ENCODE measurements around the gene FXYD5. TPM values are rescaled to one million over a fixed set of nuclear protein-coding genes. Genes with fewer than 3 reads are reported as not detected.
"Not testable (repeated sequence)": the region's sequence is repeated elsewhere in the genome, so short reads cannot be mapped to it uniquely, and the experiment has no call there.

Gene FXYD5
- polyA plus RNA-seq, 5 donors, result 22.2 to 35.0 (median 30.1) TPM

DNA sequence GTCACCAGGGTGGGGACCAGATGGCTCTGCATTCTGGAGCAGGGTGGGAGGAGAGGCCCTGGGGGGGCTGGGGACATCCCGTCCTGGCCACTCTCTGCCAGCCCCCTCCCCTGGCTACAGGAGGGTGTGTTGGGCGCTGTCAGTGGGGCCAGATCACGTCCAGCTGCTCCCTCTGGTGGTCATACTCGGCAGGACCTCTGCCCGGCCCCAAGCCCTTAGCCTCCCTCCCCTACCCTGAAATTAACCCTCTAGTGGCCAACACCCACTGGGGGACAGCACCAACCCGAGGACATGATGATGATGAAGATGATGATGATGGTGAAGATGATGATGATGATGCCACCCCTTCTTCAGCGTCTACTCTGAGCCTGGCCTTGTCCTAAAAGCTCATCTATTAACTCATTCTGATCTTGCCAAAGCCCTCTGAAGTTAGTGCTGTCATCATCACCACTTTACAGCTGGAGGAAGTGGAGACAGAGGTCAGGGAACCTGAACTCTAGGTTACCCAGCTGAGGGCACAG is 19.1 kb upstream of the FXYD5 start:
- DNase-seq, result peak; percentile 80 to 84

GRCh38 chr19:35136231-35136630 is 18.3 kb upstream of the FXYD5 start:
- no peak for DNase-seq

DNA sequence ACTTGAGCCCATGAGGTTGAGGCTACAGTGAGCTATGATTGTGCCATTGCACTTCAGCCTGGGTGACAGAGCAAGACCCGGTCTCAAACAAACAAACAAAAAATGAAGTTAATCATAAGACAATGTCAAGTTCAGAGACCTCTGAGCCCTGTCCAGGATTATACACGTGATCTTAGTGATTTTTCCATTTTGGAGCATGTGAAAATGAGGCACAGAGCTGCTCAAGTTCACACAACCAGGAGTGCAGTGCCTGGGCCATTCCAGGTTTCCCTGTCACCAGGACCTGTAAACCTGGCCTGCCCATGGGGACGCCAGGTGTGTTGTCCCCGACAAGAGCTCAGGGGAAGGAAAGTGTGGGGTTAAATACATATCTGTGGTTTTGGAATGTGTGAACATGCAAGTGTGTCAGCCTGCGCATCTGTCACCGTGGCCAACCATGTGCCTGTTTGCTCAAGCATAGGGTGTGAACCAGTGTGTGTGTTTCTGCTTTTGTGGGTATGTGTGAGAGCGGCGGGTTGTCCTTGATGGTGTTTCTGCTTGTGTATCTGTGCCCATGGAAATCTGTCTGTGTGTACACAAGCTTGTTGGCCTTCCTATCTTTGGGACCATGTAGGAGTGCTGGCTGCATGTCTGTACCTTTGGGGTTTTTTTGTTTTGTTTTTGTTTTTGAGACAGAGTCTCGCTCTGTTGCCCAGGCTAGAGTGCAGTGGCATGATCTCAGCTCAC is 17.4 kb upstream of the FXYD5 start:
- no peak for DNase-seq

- DNase-seq, result peak; percentile 77 to 81
Observed at GRCh38 chr19:35138305-35138892, 16.1 kb upstream of the FXYD5 start, which contains the start of gene FXYD1. Gene FXYD1, plus strand, starts transcription at chr19:35138824. Its CDS starts 1,256 bp downstream, at chr19:35140080.

DNA sequence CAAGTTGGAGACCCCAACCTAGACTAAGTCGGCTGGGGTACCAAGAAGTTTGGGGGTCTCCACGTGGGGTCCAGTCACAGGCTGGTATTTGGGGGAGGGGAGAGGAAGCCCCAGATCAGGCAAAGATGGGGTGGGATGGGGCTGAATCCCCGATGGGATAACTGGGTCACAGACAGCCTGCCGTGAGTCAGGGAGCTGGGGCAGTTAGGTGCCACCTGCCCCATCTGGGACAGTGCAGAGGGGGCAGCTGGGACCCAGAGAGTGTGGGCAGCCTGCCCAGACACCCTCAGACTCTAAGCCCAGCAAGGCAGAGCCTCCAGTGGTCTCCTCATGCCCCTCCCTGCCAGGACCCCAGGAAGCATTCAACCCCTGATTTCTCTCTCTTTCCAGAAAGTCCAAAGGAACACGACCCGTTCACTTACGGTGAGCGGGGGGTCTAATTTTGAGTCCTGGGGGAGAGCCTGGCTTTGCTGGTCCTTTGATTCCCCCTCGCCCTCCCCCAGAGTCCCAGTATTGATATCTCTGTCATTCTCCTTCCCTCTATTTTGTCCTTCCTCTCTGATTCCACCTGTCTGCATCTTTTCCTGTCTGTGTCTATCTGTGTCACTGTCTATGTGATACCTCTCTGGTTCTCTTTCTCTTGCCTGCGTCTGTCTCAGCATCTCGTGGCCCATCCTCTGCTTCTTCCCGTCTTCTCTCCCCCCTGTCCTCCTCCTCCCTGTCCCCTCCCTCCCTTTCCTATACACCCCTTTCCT is 14.2 kb upstream of the FXYD5 start:
- DNase-seq, result no peak

- DNase-seq, result no peak
Observed at GRCh38 chr19:35140962-35141836, 13.3 kb upstream of the FXYD5 start.

- no peak for DNase-seq
Observed at GRCh38 chr19:35141837-35142605, 12.5 kb upstream of the FXYD5 start.

- DNase-seq, result no peak
Observed at GRCh38 chr19:35142606-35143230, 11.8 kb upstream of the FXYD5 start.

DNA sequence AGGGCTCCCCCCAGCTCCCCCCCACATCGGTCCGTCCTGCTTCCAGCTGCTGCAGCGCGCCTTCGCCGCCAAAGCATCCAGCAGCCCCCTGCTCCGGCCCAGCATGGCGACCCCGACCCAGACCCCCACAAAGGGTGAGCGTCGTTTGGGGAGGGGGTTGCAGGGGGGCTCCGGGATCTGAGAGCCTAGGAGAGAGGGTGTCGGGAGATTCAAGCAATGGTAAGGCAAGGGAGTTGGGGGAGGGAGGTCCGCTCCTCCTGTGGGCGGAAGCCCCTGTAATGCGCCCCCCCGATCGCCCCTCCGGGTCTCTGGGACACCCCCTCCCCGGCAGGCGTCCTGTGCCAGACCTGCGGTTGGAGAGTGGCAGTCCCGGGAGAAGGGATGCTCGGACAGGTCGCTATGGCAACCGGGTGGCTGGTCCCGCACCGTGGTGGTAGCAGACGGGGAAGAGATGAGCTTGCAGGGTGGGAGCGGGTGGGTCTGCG is 11.3 kb upstream of the FXYD5 start, which contains the start of gene FXYD7:
Gene FXYD7, plus strand, starts transcription at position 25 of the 485 bp plus-strand sequence. Its CDS starts 79 bp downstream, at position 104.
- DNase-seq, result no peak

DNA sequence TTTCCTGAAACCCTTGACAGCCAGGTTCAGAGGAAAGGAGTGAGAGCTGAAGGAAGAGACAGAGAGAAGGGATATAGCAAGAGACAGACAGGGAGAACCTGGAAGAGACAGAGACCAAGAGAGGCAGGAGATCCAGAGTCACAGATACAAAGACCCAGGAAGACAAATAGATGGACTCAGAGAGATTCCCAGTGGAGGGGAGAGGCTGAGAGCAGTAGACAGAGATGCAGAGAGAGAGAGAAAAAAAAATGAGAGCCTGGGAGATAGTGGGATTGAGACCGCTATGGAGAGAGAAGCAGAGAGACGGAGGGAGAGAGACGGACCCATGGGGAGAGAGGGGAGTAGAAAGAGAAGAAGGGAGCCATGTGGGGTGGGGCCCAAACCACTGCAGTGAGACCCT is 10.7 kb upstream of the FXYD5 start:
- no peak for DNase-seq

- no peak for DNase-seq
Observed at GRCh38 chr19:35144259-35144599, 10.3 kb upstream of the FXYD5 start.

GRCh38 chr19:35144600-35145436 is 9.7 kb upstream of the FXYD5 start:
- no peak for DNase-seq

DNA sequence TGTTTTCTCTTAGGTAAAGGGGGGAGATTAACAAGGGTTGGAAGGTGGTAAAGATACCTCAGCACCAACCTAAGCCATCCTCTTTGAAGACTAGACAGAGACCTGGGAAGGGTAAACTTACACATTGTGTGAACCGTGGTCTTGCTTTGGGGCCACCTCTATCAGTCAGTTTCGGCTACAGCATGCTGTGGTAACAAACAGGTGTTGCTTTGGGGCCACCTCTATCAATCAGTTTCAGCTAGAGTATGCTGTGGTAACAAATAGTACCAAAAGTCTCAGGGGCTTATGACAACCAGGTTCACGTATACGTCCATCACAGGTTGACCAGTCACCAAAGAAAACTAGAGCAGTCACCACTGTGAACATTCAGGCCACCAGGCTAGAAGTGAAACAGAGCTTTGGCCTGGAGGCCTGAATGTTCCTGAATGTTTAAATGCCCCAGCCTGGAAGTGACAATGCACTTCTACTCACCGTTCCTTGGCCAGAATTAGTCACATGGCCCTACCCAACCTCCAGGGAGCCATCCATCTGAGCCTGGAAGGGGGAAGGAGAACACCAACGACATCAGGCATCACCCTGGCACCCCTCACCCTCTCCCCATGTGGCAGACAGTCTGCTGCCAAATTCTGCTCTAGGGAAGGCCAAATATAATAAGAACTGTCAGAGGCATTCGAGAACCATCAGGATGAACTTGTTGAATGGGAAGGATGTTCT is 7.6 kb upstream of the FXYD5 start:
- DNase-seq, result no peak

DNA sequence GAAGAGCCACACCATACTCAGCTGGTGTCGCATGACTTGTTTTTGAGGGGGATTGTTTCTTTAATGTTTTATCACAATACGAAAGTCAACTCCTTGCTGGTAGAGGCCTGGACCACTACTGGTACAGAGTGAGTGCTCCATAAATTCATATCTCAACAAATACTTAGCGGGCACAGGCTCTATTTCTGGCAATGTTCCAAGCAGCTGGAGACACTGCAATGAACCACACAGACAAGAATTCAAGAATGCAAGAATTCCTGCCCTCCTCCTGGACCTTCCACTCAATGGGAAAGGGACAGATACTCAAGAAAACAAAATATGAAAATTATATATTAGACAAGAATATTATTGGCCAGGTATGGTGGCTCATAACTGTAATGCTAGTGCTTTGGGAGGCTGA is 5.1 kb upstream of the FXYD5 start:
- no peak for DNase-seq

GRCh38 chr19:35150445-35150844 is 4.1 kb upstream of the FXYD5 start:
- DNase-seq, result no peak

GRCh38 chr19:35151273-35152065 is 3.1 kb upstream of the FXYD5 start:
- no peak for DNase-seq

- DNase-seq, result not testable (repeated sequence)
Observed at GRCh38 chr19:35153129-35153522, 1.4 kb upstream of the FXYD5 start.

All from right lung (tissue), 5 donors.